GM10266 (cell line): ENCODE results near the gene DNAJC7.

ENCODE experiments used
- DNase-seq: peaks from one replicate; pipeline ENCODE4 v3.0.0; 2012; ENCODE audit errors: extremely low spot score
- TF ChIP-seq, protein P1 (sequence below): IDR thresholded peaks from 2 replicates; pipeline ENCODE4 v1.5.1; 2012; ENCODE audit warnings: mild to moderate bottlenecking, low read depth; ENCODE audit not compliant: control insufficient read depth, insufficient read depth; ENCODE audit errors: missing control alignments

DNAJC7 gene

DNA sequence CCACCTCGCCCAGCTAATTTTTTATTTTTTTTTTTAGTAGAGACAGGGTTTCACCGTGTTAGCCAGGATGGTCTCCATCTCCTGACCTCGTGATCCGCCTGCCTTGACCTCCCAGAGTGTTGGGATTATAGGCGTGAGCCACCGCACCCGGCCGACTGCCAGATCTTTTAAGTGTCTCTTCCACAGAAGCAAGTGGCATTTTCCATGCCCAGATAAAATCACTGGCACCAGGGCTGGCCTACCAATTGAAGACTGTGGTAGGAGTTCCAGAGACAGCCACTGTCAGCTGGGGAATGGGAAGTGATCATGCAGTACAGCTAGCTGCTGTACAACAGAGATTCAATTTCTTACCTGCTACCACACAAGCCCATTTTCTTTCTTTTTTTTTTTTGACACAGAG, 32.8 kb downstream of the DNAJC7 start:
- TF ChIP-seq, protein P1, sequence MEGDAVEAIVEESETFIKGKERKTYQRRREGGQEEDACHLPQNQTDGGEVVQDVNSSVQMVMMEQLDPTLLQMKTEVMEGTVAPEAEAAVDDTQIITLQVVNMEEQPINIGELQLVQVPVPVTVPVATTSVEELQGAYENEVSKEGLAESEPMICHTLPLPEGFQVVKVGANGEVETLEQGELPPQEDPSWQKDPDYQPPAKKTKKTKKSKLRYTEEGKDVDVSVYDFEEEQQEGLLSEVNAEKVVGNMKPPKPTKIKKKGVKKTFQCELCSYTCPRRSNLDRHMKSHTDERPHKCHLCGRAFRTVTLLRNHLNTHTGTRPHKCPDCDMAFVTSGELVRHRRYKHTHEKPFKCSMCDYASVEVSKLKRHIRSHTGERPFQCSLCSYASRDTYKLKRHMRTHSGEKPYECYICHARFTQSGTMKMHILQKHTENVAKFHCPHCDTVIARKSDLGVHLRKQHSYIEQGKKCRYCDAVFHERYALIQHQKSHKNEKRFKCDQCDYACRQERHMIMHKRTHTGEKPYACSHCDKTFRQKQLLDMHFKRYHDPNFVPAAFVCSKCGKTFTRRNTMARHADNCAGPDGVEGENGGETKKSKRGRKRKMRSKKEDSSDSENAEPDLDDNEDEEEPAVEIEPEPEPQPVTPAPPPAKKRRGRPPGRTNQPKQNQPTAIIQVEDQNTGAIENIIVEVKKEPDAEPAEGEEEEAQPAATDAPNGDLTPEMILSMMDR: no peak
- DNase-seq: no peak

- DNase-seq: no peak
- TF ChIP-seq, protein P1: no peak
Observed at GRCh38 chr17:41982026-41982760, 35.0 kb downstream of the DNAJC7 start.

- DNase-seq: no peak
- TF ChIP-seq, protein P1: no peak
Observed at GRCh38 chr17:41977991-41978390, 39.2 kb downstream of the DNAJC7 start.

- TF ChIP-seq, protein P1: no peak
- no peak for DNase-seq
Observed at GRCh38 chr17:41976142-41976768, 41.0 kb downstream of the DNAJC7 start.

- no peak for DNase-seq
Observed at GRCh38 chr17:41975099-41976083, 41.8 kb downstream of the DNAJC7 start.

DNA sequence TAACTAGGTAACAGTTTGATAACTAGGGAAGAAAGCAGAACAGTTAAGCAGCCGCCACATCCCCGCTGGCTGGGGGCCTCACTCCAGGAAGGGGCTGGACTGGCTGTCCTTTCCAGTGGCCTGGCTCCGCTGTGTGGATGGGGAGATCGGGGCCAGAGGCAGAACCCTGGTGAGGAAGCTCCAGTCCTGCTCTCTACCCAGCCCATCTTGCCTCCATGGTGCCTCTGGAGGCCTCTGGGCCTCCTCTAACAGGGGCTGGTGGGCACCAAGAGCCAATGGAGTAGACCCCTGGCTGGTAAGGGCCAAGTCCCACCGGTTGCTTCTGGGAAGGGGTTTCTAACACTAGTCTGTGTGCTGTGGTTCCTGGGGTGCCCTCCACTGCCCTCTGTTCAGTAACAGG, 42.6 kb downstream of the DNAJC7 start:
- DNase-seq: no peak
- TF ChIP-seq, protein P1: no peak

More at GRCh38 chr17:41975099-41976083, 41.8 kb downstream of the DNAJC7 start:
- TF ChIP-seq, protein P1: no peak

- no peak for DNase-seq
- TF ChIP-seq, protein P1: no peak
Observed at GRCh38 chr17:41974031-41974430, 43.2 kb downstream of the DNAJC7 start.
